Measurements from ENCODE around the gene PAXX.

The PAXX gene

GRCh38 chr9:136960938-136961275 lies 31.3 kb upstream of the PAXX start:
- ChIA-PET CTCF (interaction anchor here (1.1 kb wide), 1 partner anchor 14 kb away, joined by 3 read pairs; no protein-coding TSS in a partner anchor), POLR2A (interaction anchor here (1.2 kb wide), 1 partner anchor 10 kb away, joined by 3 read pairs; no protein-coding TSS in a partner anchor)
- no peak for DNase-seq (ENCODE audit: extremely low spot score)
- TF ChIP-seq PKNOX1 (IDR thresholded peaks at IDR 0.05): no peak
- no peak for TF ChIP-seq FOXM1 (IDR thresholded peaks at IDR 0.05; ENCODE audit: borderline replicate concordance)
- no peak for TF ChIP-seq TARDBP (IDR thresholded peaks at IDR 0.05)
- TF ChIP-seq FOXA1 (IDR thresholded peaks at IDR 0.05): no peak
- TF ChIP-seq BHLHE40 (IDR thresholded peaks at IDR 0.05; ENCODE audit: borderline replicate concordance): no peak
- no peak for TF ChIP-seq ELF4 (IDR thresholded peaks at IDR 0.05)
- TF ChIP-seq HDGF (IDR thresholded peaks at IDR 0.05; ENCODE audit: borderline replicate concordance): no peak
- no peak for TF ChIP-seq LEF1 (IDR thresholded peaks at IDR 0.05; ENCODE audit: borderline replicate concordance)
- TF ChIP-seq ZNF384 (IDR thresholded peaks at IDR 0.05): no peak
- TF ChIP-seq ARNT (IDR thresholded peaks at IDR 0.05): no peak
- no peak for TF ChIP-seq SP1 (IDR thresholded peaks at IDR 0.05)
- no peak for TF ChIP-seq SUZ12 (IDR thresholded peaks at IDR 0.05)
- TF ChIP-seq CTBP1 (IDR thresholded peaks at IDR 0.05; ENCODE audit: borderline replicate concordance): no peak
- TF ChIP-seq L3MBTL2 (conservative IDR thresholded peaks at IDR 0.05): no peak
- TF ChIP-seq FOXK2 (IDR thresholded peaks at IDR 0.05): no peak
- no peak for TF ChIP-seq NFRKB (IDR thresholded peaks at IDR 0.05)

- CTCF ChIA-PET: no interaction called here
- no peak for TF ChIP-seq ELF4 (IDR thresholded peaks at IDR 0.05)
- no peak for TF ChIP-seq SUZ12 (IDR thresholded peaks at IDR 0.05)
- no peak for TF ChIP-seq PKNOX1 (IDR thresholded peaks at IDR 0.05)
- no peak for TF ChIP-seq BHLHE40 (IDR thresholded peaks at IDR 0.05; ENCODE audit: borderline replicate concordance)
- TF ChIP-seq CTBP1 (IDR thresholded peaks at IDR 0.05; ENCODE audit: borderline replicate concordance): no peak
- TF ChIP-seq HDGF (IDR thresholded peaks at IDR 0.05; ENCODE audit: borderline replicate concordance): no peak
- no peak for TF ChIP-seq FOXM1 (IDR thresholded peaks at IDR 0.05; ENCODE audit: borderline replicate concordance)
- no peak for DNase-seq (ENCODE audit: extremely low spot score)
- POLR2A ChIA-PET: interaction anchor here (1.2 kb wide), 1 partner anchor 11 kb away, joined by 3 read pairs; no protein-coding TSS in a partner anchor
These were observed 30.8 kb upstream of the PAXX start for GRCh38 chr9:136961279-136962065.

- POLR2A ChIA-PET: interaction anchor here (1.2 kb wide), 1 partner anchor 11 kb away, joined by 3 read pairs; no protein-coding TSS in a partner anchor
- TF ChIP-seq FOXK2 (IDR thresholded peaks at IDR 0.05) (no peak), ZNF384 (IDR thresholded peaks at IDR 0.05) (no peak), SUZ12 (IDR thresholded peaks at IDR 0.05) (no peak), TARDBP (IDR thresholded peaks at IDR 0.05) (no peak), HDGF (IDR thresholded peaks at IDR 0.05; ENCODE audit: borderline replicate concordance) (no peak), ARNT (IDR thresholded peaks at IDR 0.05) (no peak), NFRKB (IDR thresholded peaks at IDR 0.05) (no peak)
- DNase-seq (ENCODE audit: extremely low spot score): no peak
- CTCF ChIA-PET: no interaction called here
These were observed 30.1 kb upstream of the PAXX start for GRCh38 chr9:136962163-136962562.

GRCh38 chr9:136962701-136963248 lies 29.4 kb upstream of the PAXX start:
- POLR2A ChIA-PET: no interaction called here
- CTCF ChIA-PET: no interaction called here
- no peak for TF ChIP-seq LEF1 (IDR thresholded peaks at IDR 0.05; ENCODE audit: borderline replicate concordance)
- no peak for TF ChIP-seq BHLHE40 (IDR thresholded peaks at IDR 0.05; ENCODE audit: borderline replicate concordance)
- no peak for TF ChIP-seq SUZ12 (IDR thresholded peaks at IDR 0.05)
- no peak for TF ChIP-seq FOXM1 (IDR thresholded peaks at IDR 0.05; ENCODE audit: borderline replicate concordance)
- TF ChIP-seq FOXA1 (IDR thresholded peaks at IDR 0.05): no peak
- DNase-seq (ENCODE audit: extremely low spot score): no peak

- ChIA-PET POLR2A (no interaction called here), CTCF (no interaction called here)
- TF ChIP-seq ZNF384 (IDR thresholded peaks at IDR 0.05): no peak
- no peak for TF ChIP-seq FOXM1 (IDR thresholded peaks at IDR 0.05; ENCODE audit: borderline replicate concordance)
- TF ChIP-seq FOXK2 (IDR thresholded peaks at IDR 0.05): no peak
- TF ChIP-seq LEF1 (IDR thresholded peaks at IDR 0.05; ENCODE audit: borderline replicate concordance): no peak
- TF ChIP-seq L3MBTL2 (conservative IDR thresholded peaks at IDR 0.05): no peak
- TF ChIP-seq SUZ12 (IDR thresholded peaks at IDR 0.05): no peak
- no peak for TF ChIP-seq FOXA1 (IDR thresholded peaks at IDR 0.05)
- TF ChIP-seq ARNT (IDR thresholded peaks at IDR 0.05): no peak
- no peak for TF ChIP-seq SP1 (IDR thresholded peaks at IDR 0.05)
- TF ChIP-seq BHLHE40 (IDR thresholded peaks at IDR 0.05; ENCODE audit: borderline replicate concordance): no peak
- TF ChIP-seq TARDBP (IDR thresholded peaks at IDR 0.05): no peak
- DNase-seq (ENCODE audit: extremely low spot score): no peak
These were observed 28.9 kb upstream of the PAXX start for GRCh38 chr9:136963341-136963740.

- CTCF ChIA-PET: no interaction called here
- POLR2A ChIA-PET: no interaction called here
- DNase-seq (ENCODE audit: extremely low spot score): no peak
- TF ChIP-seq LEF1 (IDR thresholded peaks at IDR 0.05; ENCODE audit: borderline replicate concordance) (no peak), FOXM1 (IDR thresholded peaks at IDR 0.05; ENCODE audit: borderline replicate concordance) (no peak), HDGF (IDR thresholded peaks at IDR 0.05; ENCODE audit: borderline replicate concordance) (no peak), L3MBTL2 (conservative IDR thresholded peaks at IDR 0.05) (no peak), CTBP1 (IDR thresholded peaks at IDR 0.05; ENCODE audit: borderline replicate concordance) (no peak), SUZ12 (IDR thresholded peaks at IDR 0.05) (no peak), ARNT (IDR thresholded peaks at IDR 0.05) (no peak)
These were observed 28.5 kb upstream of the PAXX start for GRCh38 chr9:136963751-136964150.
